Measurements from ENCODE around the gene STK17A.

- TF ChIP-seq POLR2A (IDR thresholded peaks at IDR 0.05) (no peak), CTCF (IDR thresholded peaks at IDR 0.05) (no peak), EP300 (IDR thresholded peaks at IDR 0.05) (no peak)
Observed at GRCh38 chr7:43562383-43562782, 20.5 kb upstream of the STK17A start.

All from ovary (tissue), 3 donors.